Epidermal melanocyte (primary cell): ENCODE measurements around the gene THEMIS.
"Not testable (repeated sequence)": the region's sequence is repeated elsewhere in the genome, so short reads cannot be mapped to it uniquely, and the experiment has no call there.

ENCODE experiments used
- DNase-seq: peaks from one replicate; pipeline ENCODE4 v3.0.0; 2011; ENCODE audit warnings: low spot score; ENCODE audit not compliant: insufficient read length

Gene THEMIS

GRCh38 chr6:127727260-127727953 lies 173.5 kb downstream of the THEMIS start:
- no peak for DNase-seq

GRCh38 chr6:127725821-127726220 lies 175.0 kb downstream of the THEMIS start:
- no peak for DNase-seq

DNA sequence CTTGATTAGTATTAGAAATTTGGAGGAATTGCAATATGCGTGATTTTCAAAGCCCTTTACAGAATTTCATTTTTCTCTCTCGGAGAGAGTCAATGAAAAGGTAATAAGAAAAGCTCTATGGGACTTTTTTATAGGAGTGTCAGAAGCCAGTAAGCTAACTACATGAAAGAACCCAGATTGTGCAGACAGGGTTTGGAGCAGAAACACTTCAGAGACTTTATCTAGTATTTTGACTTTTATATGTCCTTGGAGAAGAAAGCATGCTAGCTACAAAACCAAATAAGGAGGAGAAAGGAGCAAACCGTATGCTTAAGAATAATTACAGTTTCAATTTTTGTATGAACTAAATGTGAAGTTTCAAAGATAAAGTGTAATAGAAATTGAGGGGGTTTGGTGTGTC lies 182.2 kb downstream of the THEMIS start:
- DNase-seq = no peak

DNA sequence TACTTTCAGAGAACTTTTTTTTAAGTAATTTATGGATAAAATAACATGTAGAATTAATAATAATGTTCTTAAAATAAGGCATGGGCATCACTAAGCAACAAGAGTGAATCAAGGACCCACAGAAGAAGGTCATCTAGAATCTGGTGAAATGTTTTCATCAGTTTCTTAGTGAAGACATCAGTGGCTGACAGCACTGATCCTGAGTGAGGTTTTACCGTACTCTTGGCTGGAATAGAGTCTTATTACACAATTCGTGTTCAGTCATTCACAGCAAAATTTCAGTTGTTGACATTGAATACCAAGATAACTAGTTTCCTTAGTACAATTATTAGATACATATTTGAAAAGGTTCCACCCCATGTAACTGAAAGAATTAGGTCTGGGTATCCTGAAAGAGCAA lies 183.5 kb downstream of the THEMIS start:
- no peak for DNase-seq

DNA sequence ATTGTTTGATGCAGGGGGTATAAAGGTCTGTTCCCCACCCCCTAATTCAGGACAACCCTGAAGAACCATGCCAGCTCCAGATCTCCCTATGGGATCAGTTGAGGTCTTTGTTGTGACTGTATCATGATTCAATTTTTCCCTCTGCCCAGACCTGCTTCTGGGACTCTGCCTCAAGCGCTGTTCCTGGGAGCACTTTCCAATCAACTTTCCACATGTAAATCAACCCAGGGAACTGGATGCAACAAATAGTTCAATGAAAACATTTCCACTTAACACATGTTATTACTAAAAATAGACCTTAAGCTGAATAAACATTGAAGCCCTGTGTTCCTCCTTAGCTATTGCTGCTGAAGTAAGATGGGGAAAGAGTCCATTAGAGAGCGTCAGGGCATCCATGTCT lies 184.4 kb downstream of the THEMIS start:
- DNase-seq = no peak

GRCh38 chr6:127710668-127711067 lies 190.2 kb downstream of the THEMIS start:
- DNase-seq = no peak

GRCh38 chr6:127706216-127706615 lies 194.6 kb downstream of the THEMIS start:
- DNase-seq = no peak

DNA sequence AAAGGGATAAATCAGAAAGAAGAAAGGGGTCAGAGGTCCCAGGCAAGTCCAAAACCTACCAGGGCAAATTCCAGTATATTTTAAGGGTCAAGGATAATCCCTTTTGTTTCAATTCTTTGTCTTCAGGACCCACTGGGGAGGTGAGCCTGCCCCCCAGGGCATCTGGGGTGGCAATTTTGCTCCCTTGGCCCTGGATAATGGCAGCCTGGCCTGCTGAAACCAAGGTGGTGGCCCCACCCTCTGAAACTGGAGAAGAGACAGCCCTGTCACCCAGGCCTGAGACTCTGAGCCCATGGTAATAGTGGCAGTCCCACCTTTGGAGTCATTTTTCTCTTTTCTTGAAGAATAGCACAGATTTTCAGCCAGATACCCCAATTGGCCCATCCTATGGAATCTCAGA lies 205.8 kb downstream of the THEMIS start:
- no peak for DNase-seq

DNA sequence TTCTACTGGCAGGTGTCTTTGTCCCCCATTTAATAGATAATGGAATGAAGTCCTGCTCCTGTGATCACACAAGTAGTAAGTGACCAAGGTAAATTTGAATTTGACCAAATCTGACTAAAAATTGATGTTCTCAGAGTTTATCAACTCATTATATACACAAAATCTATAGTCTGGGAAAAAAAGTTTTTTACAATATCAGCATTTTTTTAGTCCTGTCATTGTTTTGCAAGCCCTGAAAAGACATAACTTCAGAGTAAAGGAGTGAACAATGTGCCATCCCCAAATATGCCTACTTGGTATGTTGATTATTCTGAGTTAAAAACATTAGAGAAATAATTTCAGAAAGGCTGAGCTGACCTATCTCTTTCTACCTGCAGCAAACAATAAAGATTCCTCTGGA lies 209.7 kb downstream of the THEMIS start:
- DNase-seq = no peak

GRCh38 chr6:127690588-127690987 lies 210.3 kb downstream of the THEMIS start:
- DNase-seq = no peak

DNA sequence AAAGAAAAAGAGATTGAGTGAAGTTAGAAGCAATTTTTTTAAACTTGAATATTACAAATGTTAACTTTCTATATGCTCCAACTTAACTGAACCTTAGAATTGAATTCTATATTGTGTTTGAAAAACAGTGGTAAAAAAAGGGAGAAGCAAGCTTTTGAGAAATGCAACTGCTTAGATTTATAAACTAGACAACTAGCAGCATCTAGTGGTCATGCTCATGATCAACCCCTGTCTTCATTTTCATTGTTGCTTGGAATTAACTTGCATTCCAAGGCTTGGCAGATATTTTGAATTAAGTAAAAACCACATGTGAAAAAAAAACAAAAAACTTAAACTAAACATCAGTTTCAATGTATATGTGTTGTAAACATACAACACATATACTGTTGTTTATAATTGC lies 210.8 kb downstream of the THEMIS start:
- peak; percentile 34 for DNase-seq

DNA sequence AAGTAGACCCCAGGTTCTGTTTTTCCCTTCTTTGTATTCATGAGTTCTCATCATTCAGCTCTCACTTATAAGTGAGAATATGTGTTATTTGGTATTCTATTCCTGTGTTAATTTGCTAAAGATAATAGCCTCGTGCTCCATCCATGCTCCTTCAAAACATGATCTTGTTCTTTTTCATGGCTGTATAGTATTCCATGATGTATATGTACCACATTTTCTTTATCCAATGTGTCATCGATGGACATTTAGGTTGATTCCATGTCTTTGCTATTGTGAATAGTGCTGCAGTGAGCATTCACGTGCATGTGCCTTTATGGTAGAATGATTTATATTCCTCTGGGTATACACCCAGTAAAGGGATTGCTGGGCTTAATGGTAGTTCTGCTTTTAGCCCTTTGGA lies 213.4 kb downstream of the THEMIS start:
- DNase-seq = not testable (repeated sequence)

GRCh38 chr6:127686084-127686483 lies 214.8 kb downstream of the THEMIS start:
- no peak for DNase-seq

DNA sequence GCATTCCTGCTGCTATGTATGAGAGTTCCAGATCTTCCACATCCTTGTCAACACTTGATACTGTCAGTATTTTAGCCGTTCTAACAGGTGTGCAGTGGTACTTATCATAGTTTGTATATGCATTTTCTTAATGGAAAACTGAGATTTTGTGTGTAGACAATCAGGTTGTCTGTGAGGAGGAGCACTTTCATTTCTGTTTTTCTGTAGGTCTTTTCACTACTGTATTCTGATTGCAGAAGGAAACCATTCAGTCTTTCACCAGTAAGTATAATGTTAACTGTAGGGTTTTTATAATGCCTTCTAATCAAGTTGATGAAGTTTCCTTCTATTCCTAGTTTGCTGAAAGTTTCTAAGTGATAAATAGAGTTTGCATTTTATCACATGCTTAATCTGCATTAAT lies 216.4 kb downstream of the THEMIS start:
- no peak for DNase-seq
